Prostate gland (tissue), 2 donors: ENCODE results near the gene CROCC2. TPM values are rescaled to one million over a fixed set of nuclear protein-coding genes. Genes with fewer than 3 reads are reported as not detected.

Experiments
- DNase-seq: peaks from one replicate; pipeline ENCODE4 v3.0.0-alpha.2; 2019; ENCODE audit warnings: low spot score
- H3K27ac ChIP-seq, 2 donors: fragments of 200-600 bp; sonication (generic); 2 replicates each; pipeline ENCODE4 v1.5.1; 2017 to 2019
- H3K27me3 ChIP-seq: fragments of 200-600 bp; sonication (generic); replicated peaks from 2 replicates; pipeline ENCODE4 v1.5.1; 2019; ENCODE audit not compliant: insufficient read depth
- H3K36me3 ChIP-seq, 2 donors: fragments of 200-600 bp; sonication (generic); 1 replicate in 1 of 2; 2 replicates in 1 of 2; pipeline versions ENCODE4 v1.5.1 to v1.8.1; 2017 to 2019
- H3K4me1 ChIP-seq: fragments of 200-600 bp; sonication (generic); replicated peaks from 2 replicates; pipeline ENCODE4 v1.5.1; 2019
- H3K4me3 ChIP-seq, 2 donors: fragments of 200-600 bp; sonication (generic); 2 replicates each; pipeline ENCODE4 v1.5.1; 2017 to 2019
- H3K9me3 ChIP-seq: fragments of 200-600 bp; sonication (generic); 2 replicates; pipeline ENCODE4 v1.5.1; 2017
- POLR2A ChIP-seq: fragments of 450-650 bp; IDR thresholded peaks from one replicate; pipeline ENCODE4 v1.6.1; 2016; ENCODE audit warnings: antibody characterized with exemption, mild to moderate bottlenecking
- POLR2AphosphoS5 ChIP-seq: sonication (generic); formaldehyde crosslinking; IDR thresholded peaks from one replicate; pipeline ENCODE4 v1.6.1; 2017; ENCODE audit warnings: antibody characterized with exemption
- WGBS: methylation state at CpG from one replicate; pipeline ENCODE4 v1.1.5; 2018; 5-methylcytosine and 5-hydroxymethylcytosine counted together
- intact Hi-C: fragments of 100-400 bp; cut with DNase I; formaldehyde crosslinking; loops from one replicate; pipeline ENCODE4 v1.14.2; 2022
- total RNA-seq, 2 donors: library from RNA; depleted of rRNA; stranded (reverse); fragments of >200 nt; gene quantifications; one replicate each; pipeline ENCODE4 v1.1.0, GENCODE V29; 2016
- TF ChIP-seq, protein P1 (sequence below), 4 experiments: fragments of 200-600 bp in 2 of 4; fragments of 450-650 bp in 2 of 4; sonication (generic) in 2 of 4; IDR thresholded peaks; 1 replicate in 3 of 4; 2 replicates in 1 of 4; pipeline ENCODE4 v1.5.1; 2016 to 2019; ENCODE audit warnings: antibody characterized with exemption in 4 of 4, mild to moderate bottlenecking in 2 of 4, moderate library complexity in 2 of 4

Gene CROCC2
- total RNA-seq, 2 donors from 2014 or later: 0.23 TPM; not detected in 1

DNA sequence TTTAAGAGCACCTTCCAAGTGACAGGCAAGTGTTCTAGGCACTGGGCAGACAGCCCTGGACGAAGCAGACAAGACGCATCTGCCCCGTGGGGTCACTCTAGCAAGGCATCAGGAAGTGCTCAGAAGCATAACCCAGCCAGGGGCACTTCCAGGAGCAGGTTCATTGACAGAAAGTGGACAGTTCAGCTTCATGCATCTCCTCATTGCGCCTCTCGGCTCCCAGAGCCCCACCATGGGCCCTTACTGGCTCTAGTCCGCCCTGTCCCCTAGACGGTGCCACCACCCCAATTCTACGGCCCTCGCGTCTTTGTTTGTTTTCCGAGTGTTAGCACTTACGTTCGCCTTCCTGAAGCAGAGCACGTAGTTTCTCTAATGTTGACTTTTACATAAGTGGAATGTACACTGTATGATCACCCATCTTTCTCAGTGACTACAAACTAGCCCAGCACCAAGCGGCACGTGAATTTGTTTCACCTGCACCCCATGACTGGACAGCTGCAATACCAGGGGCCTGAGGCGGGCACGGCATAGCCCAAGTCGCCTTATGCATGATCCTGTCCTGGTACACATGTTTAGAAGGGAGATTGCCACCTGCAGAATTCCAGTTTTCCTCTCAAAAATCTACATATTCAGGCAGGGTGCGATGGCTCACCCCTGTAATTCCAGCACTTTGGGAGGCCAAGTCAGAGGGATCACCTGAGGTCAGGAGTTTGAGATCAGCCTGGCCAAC, 125.5 kb downstream of the CROCC2 start:
- no peaks in the 10 kb centered on the region for H3K9me3 ChIP-seq
- TF ChIP-seq POLR2AphosphoS5: peak; percentile 29
- TF ChIP-seq POLR2A: no peak
- H3K27me3 ChIP-seq: no peaks in the 10 kb centered on the region
- H3K36me3 ChIP-seq: no peaks in the 10 kb centered on the region
- no peaks in the 10 kb centered on the region for H3K4me1 ChIP-seq
- intact Hi-C loops: no loop called here
- no peak for DNase-seq
- H3K27ac ChIP-seq: no peak overlapping the region
- H3K4me3 ChIP-seq: no peak overlapping the region
- 84% methylated on average over 20 of the region's 20 CpGs for WGBS

DNA sequence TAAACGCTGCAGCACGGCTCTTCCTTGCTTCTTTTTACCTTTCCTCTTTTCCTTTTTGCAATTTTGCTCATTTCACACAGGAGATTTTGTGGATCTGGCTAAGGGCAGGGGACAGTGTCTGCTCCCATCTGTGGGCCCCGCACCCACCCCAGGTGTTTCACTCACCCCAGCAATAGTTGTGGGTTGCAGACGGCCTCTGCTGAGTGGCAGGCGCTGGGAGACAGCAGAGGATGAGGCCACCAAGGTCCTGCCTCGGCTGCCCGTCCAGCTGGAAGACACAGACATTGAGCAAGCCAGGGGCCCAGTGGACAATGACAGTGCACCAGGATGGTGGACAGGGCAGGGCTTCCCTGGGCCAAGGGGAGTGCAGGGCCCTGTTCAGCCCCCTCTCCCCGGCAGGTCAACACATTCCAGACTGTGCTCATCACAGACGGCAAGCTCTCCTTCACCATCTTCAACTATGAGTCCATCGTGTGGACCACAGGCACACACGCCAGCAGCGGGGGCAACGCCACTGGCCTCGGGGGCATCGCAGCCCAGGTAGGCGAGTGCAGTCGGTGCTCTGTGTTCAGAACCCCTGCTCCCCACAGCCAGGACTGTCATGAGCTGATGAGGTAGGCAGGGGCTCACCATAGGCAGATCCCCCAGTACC, 127.3 kb downstream of the CROCC2 start:
- TF ChIP-seq, protein P1, sequence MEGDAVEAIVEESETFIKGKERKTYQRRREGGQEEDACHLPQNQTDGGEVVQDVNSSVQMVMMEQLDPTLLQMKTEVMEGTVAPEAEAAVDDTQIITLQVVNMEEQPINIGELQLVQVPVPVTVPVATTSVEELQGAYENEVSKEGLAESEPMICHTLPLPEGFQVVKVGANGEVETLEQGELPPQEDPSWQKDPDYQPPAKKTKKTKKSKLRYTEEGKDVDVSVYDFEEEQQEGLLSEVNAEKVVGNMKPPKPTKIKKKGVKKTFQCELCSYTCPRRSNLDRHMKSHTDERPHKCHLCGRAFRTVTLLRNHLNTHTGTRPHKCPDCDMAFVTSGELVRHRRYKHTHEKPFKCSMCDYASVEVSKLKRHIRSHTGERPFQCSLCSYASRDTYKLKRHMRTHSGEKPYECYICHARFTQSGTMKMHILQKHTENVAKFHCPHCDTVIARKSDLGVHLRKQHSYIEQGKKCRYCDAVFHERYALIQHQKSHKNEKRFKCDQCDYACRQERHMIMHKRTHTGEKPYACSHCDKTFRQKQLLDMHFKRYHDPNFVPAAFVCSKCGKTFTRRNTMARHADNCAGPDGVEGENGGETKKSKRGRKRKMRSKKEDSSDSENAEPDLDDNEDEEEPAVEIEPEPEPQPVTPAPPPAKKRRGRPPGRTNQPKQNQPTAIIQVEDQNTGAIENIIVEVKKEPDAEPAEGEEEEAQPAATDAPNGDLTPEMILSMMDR (IDR thresholded peaks at IDR 0.05): no peak
- TF ChIP-seq POLR2AphosphoS5 (no peak), POLR2A (no peak)

DNA sequence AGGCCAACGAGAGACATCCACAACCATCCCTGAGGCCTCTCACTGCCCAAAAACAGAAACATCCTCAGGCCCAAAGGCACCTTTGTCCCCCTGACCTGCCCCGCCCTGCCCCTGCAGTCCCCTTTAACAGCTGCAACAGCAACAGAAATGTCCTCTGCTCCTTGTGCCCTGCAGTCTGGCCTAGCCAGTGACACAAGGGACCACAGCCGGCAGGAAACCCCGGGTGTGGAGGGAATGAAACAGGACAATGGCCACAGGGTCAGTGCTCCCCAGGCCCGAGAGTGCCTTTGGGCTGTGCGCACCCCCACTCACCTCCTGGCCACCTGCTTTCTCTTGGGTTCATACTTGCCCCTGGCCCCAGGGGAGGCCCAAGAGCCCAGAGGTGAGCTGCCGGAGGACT, 127.9 kb downstream of the CROCC2 start:
- DNase-seq: no peak
- Histone ChIP-seq H3K36me3 (no peaks in the 10 kb centered on the region), H3K4me1 (no peaks in the 10 kb centered on the region), H3K27me3 (no peaks in the 10 kb centered on the region), H3K9me3 (no peaks in the 10 kb centered on the region), H3K4me3 (no peak overlapping the region), H3K27ac (no peak overlapping the region)
- 92% methylated on average over 7 of the region's 7 CpGs for WGBS
- intact Hi-C loops: no loop called here
- TF ChIP-seq, protein P1 (IDR thresholded peaks at IDR 0.05): no peak
- no peak for TF ChIP-seq POLR2A
- no peak for TF ChIP-seq POLR2AphosphoS5

More for the DNA sequence above, 127.3 kb downstream of the CROCC2 start:
- DNase-seq: no peak
- H3K4me1 ChIP-seq: no peaks in the 10 kb centered on the region
- H3K9me3 ChIP-seq: no peaks in the 10 kb centered on the region
- no peak overlapping the region for H3K27ac ChIP-seq
- no peaks in the 10 kb centered on the region for H3K27me3 ChIP-seq
- no peaks in the 10 kb centered on the region for H3K36me3 ChIP-seq
- intact Hi-C loops: no loop called here
- no peak overlapping the region for H3K4me3 ChIP-seq
- WGBS: 92% methylated on average over 17 of the region's 17 CpGs

DNA sequence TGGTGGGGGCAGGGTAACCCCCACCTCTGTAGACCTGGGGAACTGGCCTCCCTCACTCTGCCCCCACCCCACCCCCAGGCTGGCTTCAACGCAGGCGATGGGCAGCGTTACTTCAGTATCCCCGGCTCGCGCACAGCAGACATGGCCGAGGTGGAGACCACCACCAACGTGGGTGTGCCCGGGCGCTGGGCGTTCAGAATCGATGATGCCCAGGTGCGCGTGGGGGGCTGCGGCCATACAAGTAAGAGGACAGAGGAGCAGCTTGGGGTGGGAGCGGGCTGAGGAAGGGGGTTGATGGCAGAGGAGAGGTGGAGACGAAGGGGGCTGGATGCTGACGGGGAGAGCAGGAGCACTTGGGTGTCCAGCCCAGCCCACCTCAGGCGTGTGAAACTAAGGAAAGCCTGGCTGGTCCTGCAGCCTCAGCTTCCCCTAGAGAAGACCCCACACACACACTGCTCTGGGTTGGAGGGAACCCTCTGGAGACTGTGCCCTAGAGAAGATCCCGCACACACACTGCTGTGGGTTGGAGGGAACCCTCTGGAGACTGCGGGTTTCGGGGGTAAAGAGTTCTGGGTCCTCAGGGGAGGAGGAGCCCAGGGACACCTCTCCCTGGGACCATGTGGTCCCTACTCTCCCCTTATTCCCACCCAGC, 128.5 kb downstream of the CROCC2 start:
- WGBS: 93% methylated on average over 22 of the region's 22 CpGs
- H3K4me3 ChIP-seq: no peak overlapping the region
- TF ChIP-seq POLR2AphosphoS5 (no peak), POLR2A (no peak)
- TF ChIP-seq, protein P1 (IDR thresholded peaks at IDR 0.05): no peak
- intact Hi-C loops: no loop called here
- no peak for DNase-seq
- no peaks in the 10 kb centered on the region for H3K36me3 ChIP-seq
- H3K4me1 ChIP-seq: no peaks in the 10 kb centered on the region
- H3K27me3 ChIP-seq: no peaks in the 10 kb centered on the region
- no peak overlapping the region for H3K27ac ChIP-seq
- H3K9me3 ChIP-seq: no peaks in the 10 kb centered on the region

DNA sequence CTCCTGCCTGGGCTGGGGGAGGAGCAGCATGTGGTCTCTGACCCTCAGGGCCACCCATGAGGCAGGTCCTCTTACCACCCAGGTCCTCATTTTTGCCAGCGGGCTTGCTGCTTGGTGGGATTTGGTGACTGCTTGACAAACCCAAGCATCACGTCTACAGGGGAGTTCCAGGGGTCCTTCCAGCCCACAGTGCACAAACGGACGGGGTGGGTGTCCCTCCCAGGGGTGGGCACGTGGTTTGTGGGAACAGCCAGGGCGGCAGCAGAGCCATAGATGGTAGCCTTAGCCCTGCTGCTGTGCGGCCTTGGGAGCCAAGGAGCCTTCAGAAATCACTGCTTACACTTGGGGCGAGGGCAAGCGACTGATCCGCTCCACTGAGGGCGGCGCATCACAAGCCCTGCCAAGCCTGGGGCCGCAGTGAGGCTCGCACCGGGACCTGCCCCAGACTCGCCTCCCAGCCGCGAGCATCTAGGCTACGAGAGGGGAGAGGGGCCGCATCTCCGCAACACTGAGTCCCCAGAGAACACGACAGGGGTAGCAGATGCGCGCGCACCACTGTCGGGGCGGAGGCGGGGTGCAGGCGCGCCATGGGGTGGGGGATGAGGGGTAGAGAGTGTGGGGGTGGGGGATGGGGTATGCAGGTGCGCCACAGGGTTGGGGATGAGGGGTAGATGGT, 129.1 kb downstream of the CROCC2 start:
- no peak overlapping the region for H3K4me3 ChIP-seq
- H3K36me3 ChIP-seq: no peaks in the 10 kb centered on the region
- 50% methylated on average over 31 of the region's 31 CpGs for WGBS
- H3K27ac ChIP-seq: no peak overlapping the region
- TF ChIP-seq POLR2AphosphoS5 (no peak), POLR2A (no peak)
- TF ChIP-seq, protein P1 (IDR thresholded peaks at IDR 0.05): no peak
- no peaks in the 10 kb centered on the region for H3K4me1 ChIP-seq
- no peaks in the 10 kb centered on the region for H3K9me3 ChIP-seq
- no peaks in the 10 kb centered on the region for H3K27me3 ChIP-seq
- no peak for DNase-seq
- intact Hi-C loops: no loop called here
